Gastrocnemius medialis (tissue), 4 donors: ENCODE data around the gene C5orf47. TPM values are rescaled to one million over a fixed set of nuclear protein-coding genes. Genes with fewer than 3 reads are reported as not detected.

Experiments used
- ATAC-seq, 2 donors: fragments of 150-250 bp; one replicate each; pipeline ENCODE4 v1.9.1; 2016
- DNase-seq, 2 donors: peaks; one replicate each; pipeline ENCODE4 v3.0.0-alpha.2; 2019
- H3K27ac ChIP-seq, 4 donors: fragments of 200-600 bp; sonication (generic); 1 replicate in 1 of 4; 2 replicates in 3 of 4; pipeline ENCODE4 v1.5.1; 2016 to 2018; ENCODE audit warnings: mild to moderate bottlenecking in 2 of 4, moderate library complexity in 1 of 4
- H3K27me3 ChIP-seq, 3 donors: fragments of 200-600 bp; sonication (generic) in 2 of 3; 1 replicate in 1 of 3; 2 replicates in 2 of 3; pipeline versions ENCODE4 v1.5.1 to v1.6.0; 2016 to 2019; ENCODE audit warnings: mild to moderate bottlenecking in 1 of 3, moderate library complexity in 1 of 3
- H3K36me3 ChIP-seq, 2 donors: fragments of 200-600 bp; sonication (generic) in 1 of 2; one replicate each; pipeline ENCODE4 v1.5.1; 2017 to 2018
- H3K4me1 ChIP-seq, 2 donors: fragments of 200-600 bp; sonication (generic) in 1 of 2; one replicate each; pipeline ENCODE4 v1.5.1; 2016 to 2017; ENCODE audit warnings: mild to moderate bottlenecking in 2 of 2
- H3K4me3 ChIP-seq, 4 donors: fragments of 200-600 bp; sonication (generic) in 3 of 4; 1 replicate in 1 of 4; 2 replicates in 3 of 4; pipeline ENCODE4 v1.5.1; 2016 to 2019; ENCODE audit warnings: mild to moderate bottlenecking in 2 of 4
- H3K9me3 ChIP-seq, 3 donors: fragments of 200-600 bp; sonication (generic) in 2 of 3; 1 replicate in 1 of 3; 2 replicates in 2 of 3; pipeline ENCODE4 v1.5.1; 2016 to 2019
- POLR2A ChIP-seq, 2 donors: fragments of 450-650 bp; IDR thresholded peaks; one replicate each; pipeline ENCODE4 v1.6.1; 2017; ENCODE audit warnings: antibody characterized with exemption in 2 of 2, mild to moderate bottlenecking in 2 of 2, moderate library complexity in 2 of 2
- in situ Hi-C, 4 donors: fragments of 200-750 bp; cut with MboI; loops; one replicate each; pipeline versions ENCODE4 v1.15.0 to v1.8.0; 2017; ENCODE audit warnings: low sequenced_read_pairs in 4 of 4
- intact Hi-C: fragments of 100-400 bp; cut with DNase I; formaldehyde crosslinking; loops from one replicate; pipeline ENCODE4 v1.15.1; 2023; ENCODE audit warnings: low total_unique reads
- total RNA-seq, 4 donors: library from RNA; depleted of rRNA; stranded (reverse); fragments of >200 nt; gene quantifications; one replicate each; pipeline versions ENCODE4 v1.1.0 to v1.2.3, GENCODE V29; 2016
- TF ChIP-seq, protein P1 (sequence below), 5 experiments: fragments of 450-650 bp in 3 of 5; fragments of 200-600 bp in 2 of 5; sonication (generic) in 2 of 5; IDR thresholded peaks in 4 of 5; conservative IDR thresholded peaks in 1 of 5; 1 replicate in 4 of 5; 2 replicates in 1 of 5; pipeline ENCODE4 v1.5.1; 2016 to 2019; ENCODE audit warnings: antibody characterized with exemption in 5 of 5, mild to moderate bottlenecking in 3 of 5, moderate library complexity in 3 of 5

C5orf47 gene
- total RNA-seq, 4 donors from 2014 or later, result 0.61 TPM; not detected in 3

DNA sequence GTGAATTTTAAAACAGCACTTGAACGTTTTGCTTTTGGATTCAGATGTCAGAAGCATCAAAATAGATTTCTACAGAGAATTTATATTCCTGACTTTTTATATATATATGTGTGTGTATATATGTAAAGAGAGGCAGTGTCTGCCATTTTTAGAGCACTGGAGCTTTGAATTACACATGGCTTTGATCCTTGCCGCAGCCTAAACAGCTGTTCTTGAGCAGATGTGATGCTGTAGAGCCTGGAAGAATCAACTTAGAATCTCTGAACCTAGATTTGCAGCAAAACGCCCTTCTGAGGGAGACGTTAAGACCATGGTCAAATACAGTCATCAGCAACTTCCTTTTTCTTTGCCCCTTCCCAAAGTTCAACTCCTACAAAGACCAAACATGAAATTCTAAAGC is 21.7 kb upstream of the C5orf47 start:
- H3K9me3 ChIP-seq, result no peaks in the 10 kb centered on the region
- H3K27me3 ChIP-seq, result no peaks in the 10 kb centered on the region
- DNase-seq, result no peak
- H3K36me3 ChIP-seq, result no peaks in the 10 kb centered on the region
- in situ Hi-C loops, result loop anchor here (5.0 to 25.0 kb wide), 5 partner anchors 72 to 212 kb away; no protein-coding TSS in a partner anchor
- peak overlapping the region; percentile 2 to 30 (median 8) for H3K27ac ChIP-seq
- peaks cover 21 to 25% of the 10 kb centered on the region in 2 donors for H3K4me1 ChIP-seq
- no peak for TF ChIP-seq POLR2A (IDR thresholded peaks at IDR 0.05)
- TF ChIP-seq, protein P1, sequence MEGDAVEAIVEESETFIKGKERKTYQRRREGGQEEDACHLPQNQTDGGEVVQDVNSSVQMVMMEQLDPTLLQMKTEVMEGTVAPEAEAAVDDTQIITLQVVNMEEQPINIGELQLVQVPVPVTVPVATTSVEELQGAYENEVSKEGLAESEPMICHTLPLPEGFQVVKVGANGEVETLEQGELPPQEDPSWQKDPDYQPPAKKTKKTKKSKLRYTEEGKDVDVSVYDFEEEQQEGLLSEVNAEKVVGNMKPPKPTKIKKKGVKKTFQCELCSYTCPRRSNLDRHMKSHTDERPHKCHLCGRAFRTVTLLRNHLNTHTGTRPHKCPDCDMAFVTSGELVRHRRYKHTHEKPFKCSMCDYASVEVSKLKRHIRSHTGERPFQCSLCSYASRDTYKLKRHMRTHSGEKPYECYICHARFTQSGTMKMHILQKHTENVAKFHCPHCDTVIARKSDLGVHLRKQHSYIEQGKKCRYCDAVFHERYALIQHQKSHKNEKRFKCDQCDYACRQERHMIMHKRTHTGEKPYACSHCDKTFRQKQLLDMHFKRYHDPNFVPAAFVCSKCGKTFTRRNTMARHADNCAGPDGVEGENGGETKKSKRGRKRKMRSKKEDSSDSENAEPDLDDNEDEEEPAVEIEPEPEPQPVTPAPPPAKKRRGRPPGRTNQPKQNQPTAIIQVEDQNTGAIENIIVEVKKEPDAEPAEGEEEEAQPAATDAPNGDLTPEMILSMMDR (IDR thresholded peaks at IDR 0.05 in 4 of 5, conservative IDR thresholded peaks at IDR 0.05 in 1 of 5), result no peak
- no peak for ATAC-seq
- intact Hi-C loops, result loop anchor here (5.0 kb wide), 1 partner anchor 215 kb away; no protein-coding TSS in a partner anchor
- no peak overlapping the region for H3K4me3 ChIP-seq

DNA sequence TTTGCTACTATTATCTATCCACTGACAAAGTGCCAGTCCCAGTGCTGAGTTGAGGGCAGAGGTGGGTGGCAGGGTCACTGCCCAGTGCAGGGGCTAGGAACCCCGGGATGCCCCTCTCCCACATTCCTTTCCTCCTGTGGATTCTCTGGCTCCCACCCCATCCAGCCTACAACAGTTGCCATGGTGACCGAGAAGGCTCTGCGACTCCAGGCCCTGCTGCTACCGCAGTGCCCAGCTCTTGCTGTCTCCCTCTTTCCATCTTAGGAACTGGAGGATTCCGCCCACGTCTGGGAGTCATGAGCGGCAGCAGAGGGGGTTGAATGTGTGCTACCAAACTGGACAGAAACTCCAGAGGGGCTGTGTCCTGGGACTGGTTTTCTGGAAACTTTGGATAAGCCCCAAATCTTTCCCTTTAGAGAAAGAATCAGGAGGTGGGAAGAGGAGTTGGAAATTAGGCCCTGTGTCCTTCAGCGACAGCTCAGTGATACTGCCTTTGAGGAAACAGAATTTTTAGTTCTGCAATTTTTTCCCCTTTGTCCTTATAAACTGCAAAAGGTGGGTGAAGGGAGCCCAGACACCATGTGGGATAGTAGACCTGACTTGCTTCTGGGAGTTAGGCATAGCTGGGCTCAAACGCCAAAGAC is 20.7 kb upstream of the C5orf47 start:
- in situ Hi-C loops, result loop anchor here (5.0 to 25.0 kb wide), 5 partner anchors 73 to 213 kb away; no protein-coding TSS in a partner anchor
- no peaks in the 10 kb centered on the region for H3K36me3 ChIP-seq
- H3K4me1 ChIP-seq, result peaks cover 16 to 17% of the 10 kb centered on the region in 2 donors
- DNase-seq, result no peak
- H3K27ac ChIP-seq, result peak overlapping the region in 2 of 4 donors; percentile 59 to 69
- TF ChIP-seq, protein P1 (IDR thresholded peaks at IDR 0.05 in 4 of 5, conservative IDR thresholded peaks at IDR 0.05 in 1 of 5), result no peak
- TF ChIP-seq POLR2A (IDR thresholded peaks at IDR 0.05), result no peak
- ATAC-seq, result no peak
- H3K9me3 ChIP-seq, result no peaks in the 10 kb centered on the region
- intact Hi-C loops, result loop anchor here (5.0 kb wide), 1 partner anchor 216 kb away; no protein-coding TSS in a partner anchor
- H3K4me3 ChIP-seq, result no peak overlapping the region
- H3K27me3 ChIP-seq, result no peaks in the 10 kb centered on the region

DNA sequence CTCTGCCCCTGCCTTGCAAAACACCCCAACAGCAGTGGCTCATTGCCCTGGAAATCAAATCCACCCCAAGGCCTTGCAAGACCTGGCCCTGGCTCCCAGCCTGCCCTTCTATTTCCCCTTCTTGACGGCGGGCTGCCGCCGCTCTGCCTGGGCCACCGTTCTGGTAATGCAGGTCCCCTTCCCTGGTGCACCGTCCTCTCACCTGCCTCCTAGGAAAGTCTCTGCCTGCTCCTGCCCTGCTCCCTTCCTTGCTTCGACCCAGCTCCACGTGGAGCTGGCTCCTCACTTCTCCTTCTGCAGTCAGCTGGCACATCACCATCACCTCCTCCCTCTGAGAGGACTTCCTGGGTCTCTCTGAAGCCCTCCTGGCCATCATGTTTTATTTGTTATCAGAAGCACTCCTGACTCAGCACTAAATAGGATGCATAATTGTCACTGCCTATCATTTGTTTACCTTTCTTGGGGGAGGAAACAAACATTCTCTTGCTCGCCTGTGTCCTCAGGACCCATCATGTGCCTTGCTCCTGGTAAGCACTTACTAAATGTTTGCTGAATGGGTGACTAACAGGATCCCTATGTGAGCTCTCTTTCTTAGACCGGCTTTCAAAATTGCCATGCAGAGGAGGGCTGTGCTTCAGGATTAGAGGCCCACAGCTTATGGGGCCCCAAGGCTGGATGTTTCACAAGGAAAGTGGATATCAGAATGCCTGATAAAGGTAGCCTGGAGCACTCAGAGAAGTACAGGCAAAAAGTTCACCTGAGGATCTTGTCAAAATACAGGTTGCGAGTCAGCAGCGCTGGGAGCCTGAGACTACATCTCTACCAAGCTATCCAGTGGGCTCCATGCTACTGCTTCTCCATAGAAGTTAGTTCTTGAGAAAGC is 19.6 kb upstream of the C5orf47 start:
- Histone ChIP-seq H3K27me3 (no peaks in the 10 kb centered on the region), H3K9me3 (no peaks in the 10 kb centered on the region), H3K36me3 (no peaks in the 10 kb centered on the region), H3K4me1 (peaks cover 8 to 9% of the 10 kb centered on the region in 2 donors), H3K4me3 (no peak overlapping the region), H3K27ac (peak overlapping the region; percentile 59 to 70 (median 69))
- DNase-seq (peak in 1 of 2 donors; percentile 81), ATAC-seq (peak; percentile 29 to 60)
- no peak for TF ChIP-seq POLR2A (IDR thresholded peaks at IDR 0.05)
- TF ChIP-seq, protein P1 (IDR thresholded peaks at IDR 0.05 in 4 of 5, conservative IDR thresholded peaks at IDR 0.05 in 1 of 5), result no peak
- intact Hi-C loops (loop anchor here (5.0 to 10.0 kb wide), 5 partner anchors 132 to 645 kb away; partner anchors contain the start of gene STC2), in situ Hi-C loops (loop anchor here (5.0 to 25.0 kb wide), 6 partner anchors 75 to 347 kb away; no protein-coding TSS in a partner anchor)

DNA sequence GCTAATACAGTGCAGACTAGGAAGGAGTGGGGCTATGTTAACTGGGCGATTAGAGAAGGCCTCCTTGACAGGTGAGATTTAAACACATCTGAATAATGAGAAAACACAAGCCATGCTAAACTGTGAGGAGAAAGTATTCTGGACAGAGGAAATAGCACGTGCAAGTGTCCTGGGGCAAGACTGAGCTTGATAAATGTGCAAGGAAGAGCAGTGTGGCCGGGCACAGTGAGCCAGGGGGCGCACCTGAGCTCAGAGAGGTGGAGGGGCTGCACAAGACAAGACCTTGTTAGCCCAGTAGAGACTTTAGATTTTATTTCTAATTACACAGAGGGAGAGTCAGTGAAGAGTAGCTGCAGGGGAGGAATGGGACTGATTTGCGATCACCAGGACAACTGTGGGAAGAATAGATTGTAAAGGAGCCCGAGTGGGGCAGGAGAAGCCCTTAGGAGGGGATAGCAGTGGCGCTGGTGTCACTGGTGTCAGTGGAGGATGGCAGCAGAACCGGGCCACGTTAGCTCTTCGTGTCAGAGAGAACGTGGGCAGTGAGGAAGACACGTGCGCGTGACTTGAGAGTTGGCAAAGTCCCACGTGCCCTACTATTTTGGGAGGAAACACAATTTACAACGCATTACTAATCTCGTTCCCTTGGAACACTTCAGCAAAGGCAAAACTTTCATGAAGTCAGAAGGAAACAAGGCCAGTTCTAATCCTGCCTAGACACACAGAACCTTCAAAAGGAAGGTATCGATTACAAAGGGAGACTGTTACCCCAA is 17.9 kb upstream of the C5orf47 start:
- in situ Hi-C loops, result loop anchor here in 2 of 4 donors (5.0 to 25.0 kb wide), 2 partner anchors 209 to 349 kb away; no protein-coding TSS in a partner anchor
- no peaks in the 10 kb centered on the region for H3K9me3 ChIP-seq
- peak overlapping the region in 2 of 4 donors; percentile 32 to 77 for H3K27ac ChIP-seq
- intact Hi-C loops, result loop anchor here (5.0 to 10.0 kb wide), 4 partner anchors 134 to 646 kb away; partner anchors contain the start of gene STC2
- ATAC-seq, result no peak
- no peaks in the 10 kb centered on the region for H3K27me3 ChIP-seq
- TF ChIP-seq, protein P1 (IDR thresholded peaks at IDR 0.05 in 4 of 5, conservative IDR thresholded peaks at IDR 0.05 in 1 of 5), result peak in 1 of 5 experiments; percentile 10
- no peak for TF ChIP-seq POLR2A (IDR thresholded peaks at IDR 0.05)
- no peak for DNase-seq
- peaks cover 8 to 9% of the 10 kb centered on the region in 2 donors for H3K4me1 ChIP-seq
- H3K36me3 ChIP-seq, result no peaks in the 10 kb centered on the region
- no peak overlapping the region for H3K4me3 ChIP-seq
